Ureter (tissue), 1 donor: ENCODE data around the gene TTC33. TPM values are rescaled to one million over a fixed set of nuclear protein-coding genes. Genes with fewer than 3 reads are reported as not detected.
"Not testable (repeated sequence)": the region's sequence is repeated elsewhere in the genome, so short reads cannot be mapped to it uniquely, and the experiment has no call there.

Source experiments
- DNase-seq: peaks from one replicate; pipeline ENCODE4 v3.0.0-alpha.2; 2020; ENCODE audit warnings: low spot score
- total RNA-seq: library from RNA; stranded (reverse); gene quantifications from one replicate; pipeline ENCODE4 v1.2.4, GENCODE V29; 2023
- donor health status: DM: yes; HTN: yes; CAD: no.

TTC33 gene
- total RNA-seq, 1 donor from 2014 or later, result 12.6 TPM

DNA sequence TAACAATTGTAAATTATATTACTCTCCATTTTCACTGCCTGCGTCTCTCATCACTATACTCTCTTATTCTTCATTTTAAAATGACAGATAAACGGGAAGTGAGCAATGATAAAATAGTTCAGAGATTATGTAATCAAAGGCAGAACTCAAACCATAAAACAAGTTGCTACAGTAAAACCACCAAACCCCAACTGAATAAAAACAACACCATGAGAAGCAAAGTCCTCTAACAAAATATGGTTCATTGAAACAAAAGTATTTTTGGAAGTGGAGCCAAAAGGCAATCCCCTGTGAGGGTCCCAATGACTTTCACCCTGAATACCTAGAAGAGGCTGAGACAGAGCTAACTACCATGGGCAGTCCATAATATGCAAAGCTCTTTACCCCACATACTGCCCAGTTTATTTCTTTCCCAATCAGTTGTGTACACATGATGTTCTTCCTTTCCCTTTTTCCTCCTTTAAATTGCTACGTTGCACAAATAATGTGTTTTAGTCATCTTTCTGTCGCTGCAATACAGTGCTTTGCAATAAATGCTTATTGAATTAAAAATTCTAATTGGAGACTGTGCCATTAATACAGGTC is 140.1 kb downstream of the TTC33 start:
- no peak for DNase-seq

DNA sequence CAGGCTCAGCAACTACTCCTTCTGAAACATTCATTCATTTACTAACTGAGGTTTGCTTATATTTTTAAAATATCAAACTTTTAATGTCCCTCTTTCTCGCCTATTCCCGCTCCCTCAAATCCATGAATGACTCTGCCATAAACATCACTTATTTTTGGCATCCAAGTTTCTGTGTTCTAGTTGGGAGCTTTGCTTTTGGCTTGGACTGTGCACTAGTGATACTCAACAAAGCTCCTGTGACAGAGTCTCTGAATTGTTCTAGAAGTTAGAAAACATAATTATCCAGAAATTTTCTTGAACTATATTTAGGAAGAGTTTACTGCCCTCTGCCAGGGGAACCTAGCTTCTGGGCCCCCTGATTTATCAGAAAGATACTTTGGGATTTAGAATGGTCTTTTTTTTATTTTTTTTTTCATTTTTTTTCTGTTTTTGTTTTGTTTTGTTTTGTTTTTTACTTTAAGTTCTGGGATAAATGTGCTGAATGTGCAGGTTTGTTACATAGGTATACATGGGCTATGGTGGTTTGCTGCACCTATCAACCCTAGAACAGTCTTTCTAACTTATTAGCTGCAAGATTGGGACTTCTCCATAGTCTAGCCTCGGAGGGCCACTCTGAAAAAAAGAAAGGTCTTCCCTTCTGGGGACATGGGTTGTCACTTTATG is 140.7 kb downstream of the TTC33 start:
- no peak for DNase-seq

DNA sequence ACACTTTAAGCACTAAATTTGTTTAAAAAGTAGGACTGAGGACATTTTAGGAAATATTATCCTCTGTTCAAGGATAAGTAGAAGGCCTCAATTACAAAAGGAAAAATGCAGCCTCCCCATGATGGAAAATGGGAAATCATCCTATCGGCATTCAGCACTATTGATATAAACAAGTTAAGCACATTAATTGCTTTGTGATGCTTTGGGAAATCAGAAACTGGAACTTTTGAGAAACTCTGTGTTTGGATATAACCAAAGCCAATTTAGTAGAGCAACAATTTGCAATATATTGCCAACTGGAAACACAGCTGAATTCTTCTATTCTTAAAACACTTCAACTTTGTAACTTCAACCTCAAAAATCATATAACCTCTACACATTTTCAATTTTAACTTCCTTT is 141.3 kb downstream of the TTC33 start:
- DNase-seq, result no peak

DNA sequence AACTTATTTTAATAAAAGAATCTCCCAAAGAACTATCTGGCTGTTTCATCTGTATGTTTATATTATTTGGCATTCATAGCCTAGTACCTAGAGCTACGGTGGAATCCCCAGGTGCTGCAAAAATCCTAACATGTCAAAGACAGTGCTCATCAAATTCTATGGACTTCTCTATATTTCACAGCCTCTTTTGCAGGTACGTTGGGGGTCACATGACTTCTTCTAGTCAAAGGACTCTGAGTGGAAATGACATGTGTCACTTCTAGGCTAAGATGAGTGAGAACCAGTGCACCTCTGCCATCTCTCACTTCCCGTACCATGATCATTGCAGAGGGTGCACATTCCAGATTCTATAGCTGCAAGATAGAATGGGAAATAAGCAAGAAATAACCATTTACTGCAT is 148.6 kb downstream of the TTC33 start:
- no peak for DNase-seq

DNA sequence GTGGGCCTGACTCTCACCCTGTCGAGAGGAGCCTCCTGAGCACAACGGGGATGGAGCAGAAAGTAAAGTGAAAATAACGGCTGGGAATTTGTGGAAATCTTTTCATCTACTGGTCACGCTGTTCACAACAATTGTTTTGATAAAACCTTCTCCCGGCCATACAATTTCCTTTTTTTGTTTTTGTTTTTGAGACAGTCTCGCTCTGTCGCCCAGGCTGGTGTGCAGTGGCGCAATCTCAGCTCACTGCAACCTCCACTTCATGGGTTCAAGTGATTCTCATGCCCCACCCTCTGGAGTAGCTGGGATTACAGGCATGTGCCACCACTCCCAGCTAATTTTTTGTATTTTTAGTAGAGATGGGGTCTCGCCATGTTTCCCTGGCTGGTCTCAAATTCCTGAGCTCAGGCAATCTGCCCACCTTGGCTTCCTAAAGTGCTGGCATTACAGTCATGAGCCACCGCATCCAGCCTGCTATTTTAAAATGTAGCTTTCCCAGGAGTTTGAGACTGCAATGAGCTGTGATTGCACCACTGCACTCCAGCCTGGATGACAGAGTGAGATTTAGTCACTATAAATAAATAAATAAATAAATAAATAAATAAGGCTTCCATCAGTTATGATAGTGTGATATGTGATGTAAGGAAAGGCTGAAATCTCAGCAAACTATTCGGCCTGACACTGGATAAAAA is 149.5 kb downstream of the TTC33 start:
- no peak for DNase-seq

DNA sequence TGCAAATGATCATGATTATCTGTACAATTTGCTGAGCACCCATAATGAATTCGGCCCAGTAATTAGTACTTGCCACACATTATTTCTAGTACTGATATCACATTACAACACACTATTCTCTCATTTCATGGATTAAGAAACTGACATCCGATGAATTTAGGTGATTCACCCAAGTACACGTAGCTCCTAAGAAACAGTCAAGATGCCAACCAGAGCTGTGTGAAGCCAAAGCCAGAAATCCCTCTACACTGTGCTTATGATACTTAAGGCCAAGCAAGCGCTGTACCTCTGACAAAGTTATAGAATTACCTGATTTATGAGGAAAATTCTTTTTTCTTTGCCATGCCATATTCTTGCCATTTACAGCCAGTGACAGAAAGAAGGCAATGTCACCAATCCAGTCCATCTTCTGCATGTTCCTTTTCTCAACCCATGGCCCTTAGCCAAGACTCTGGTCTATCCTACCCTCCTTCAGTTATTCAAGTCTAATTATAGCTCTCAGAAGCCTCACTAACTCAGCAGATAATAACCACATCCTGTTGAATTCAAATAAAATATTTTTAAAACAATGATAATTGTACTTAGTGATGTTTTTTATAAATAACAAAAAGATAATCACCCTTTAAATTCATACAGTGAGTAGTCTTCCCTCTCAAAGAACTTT is 150.3 kb downstream of the TTC33 start:
- DNase-seq, result no peak

DNA sequence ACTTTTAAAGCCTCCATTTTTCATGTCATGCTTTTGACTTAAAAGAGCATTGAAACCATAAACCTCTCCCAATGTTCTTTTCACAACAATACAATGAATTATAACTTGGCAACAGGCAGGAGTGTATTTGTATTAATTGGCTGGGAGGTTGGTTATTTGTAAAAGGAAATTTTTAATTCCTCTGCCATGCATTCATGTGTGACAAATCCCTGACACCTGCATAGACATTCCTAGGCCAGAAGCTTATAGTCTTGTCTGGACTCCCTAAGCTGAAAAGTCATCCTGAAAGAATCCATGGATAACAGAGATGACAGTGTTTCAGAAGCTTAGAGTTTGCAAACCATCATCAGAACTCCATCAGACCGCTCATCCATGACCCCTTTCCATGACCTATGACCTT is 152.4 kb downstream of the TTC33 start:
- DNase-seq, result no peak

DNA sequence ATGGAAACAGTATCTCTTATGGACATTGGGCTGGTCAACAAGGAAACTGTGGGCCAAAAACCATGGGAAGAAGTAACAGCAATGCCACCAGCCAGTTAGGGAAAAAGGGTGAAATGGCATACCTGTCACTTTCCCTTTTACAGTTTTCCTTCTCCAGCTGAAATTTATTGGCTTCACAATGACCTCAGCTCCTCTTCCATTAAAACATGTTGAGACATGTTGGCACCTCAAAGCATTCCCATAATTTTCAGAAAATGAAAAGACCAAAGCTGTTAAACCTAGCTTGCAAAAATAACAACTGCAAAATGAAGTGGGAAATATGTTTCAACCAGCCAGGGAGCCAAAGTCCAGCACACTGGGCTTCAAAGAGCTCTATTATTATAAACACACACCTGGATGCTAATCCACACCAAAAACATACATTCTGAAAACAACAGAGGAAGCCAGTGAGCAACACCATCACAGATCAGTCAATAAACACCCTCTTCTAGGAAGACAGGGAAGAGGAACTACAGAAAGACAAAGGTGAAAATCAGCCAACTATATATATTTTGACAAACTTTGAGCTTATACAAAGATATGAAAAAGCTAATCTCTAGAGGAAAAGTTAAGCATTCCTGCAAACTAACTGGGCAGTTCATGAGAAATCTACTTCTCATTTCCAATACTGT is 154.4 kb downstream of the TTC33 start:
- DNase-seq, result no peak

DNA sequence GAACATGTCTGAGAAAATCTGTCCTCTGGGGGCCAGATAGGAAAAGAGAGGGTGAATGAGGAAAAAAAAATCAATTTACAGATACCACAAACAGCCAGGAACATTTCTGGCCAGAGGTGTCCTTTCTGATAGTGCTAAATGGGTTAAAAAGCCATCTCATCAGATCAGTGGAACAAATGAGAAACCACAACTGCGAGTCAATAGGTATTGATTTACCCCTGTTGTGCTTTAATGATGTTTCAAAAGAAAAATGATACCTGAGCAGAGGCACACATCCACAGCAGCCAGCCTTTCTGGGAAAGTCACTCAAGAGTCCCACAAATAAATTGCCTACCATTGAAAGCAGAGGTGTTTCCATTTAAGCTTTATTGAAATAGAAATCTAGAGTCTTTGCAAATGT is 155.4 kb downstream of the TTC33 start:
- no peak for DNase-seq

DNA sequence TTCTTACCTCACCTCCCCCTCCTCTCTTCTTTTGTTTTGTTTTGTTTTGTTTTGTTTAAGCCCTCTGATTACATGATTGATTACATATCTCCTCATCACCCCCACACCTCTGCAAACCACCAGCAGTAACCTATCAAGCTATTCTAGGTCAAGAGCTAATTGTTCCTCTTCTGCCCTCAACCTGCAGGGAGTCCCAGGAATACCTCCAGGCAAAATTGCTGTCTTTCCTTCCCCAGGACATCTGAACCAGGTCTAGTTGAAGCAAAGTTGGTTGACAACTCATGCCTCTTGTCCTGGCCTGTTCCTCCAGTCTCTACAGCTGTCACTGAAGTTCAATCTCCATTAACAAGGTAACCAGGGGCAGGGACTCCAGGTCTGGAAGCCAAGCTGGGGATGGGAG is 156.1 kb downstream of the TTC33 start:
- DNase-seq, result no peak

DNA sequence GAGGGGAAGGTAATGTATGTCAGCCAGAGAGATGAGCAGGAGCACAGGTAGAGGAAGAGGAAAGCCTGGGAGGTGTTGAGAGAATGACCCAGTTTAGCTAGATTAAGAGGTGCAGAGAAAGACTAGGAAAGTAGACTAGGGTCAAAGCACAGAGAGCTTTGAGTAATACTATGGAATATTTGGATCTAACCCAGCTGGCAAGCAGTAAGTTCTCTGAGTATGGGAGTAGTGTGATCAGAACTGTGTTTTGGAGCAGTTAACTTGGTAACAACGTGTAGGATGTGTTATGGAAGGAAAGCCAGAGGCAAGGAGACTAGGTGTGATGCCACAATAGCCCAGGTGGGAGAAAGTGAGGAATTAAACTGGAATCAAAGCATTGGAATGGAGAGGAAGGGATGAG is 160.9 kb downstream of the TTC33 start:
- DNase-seq, result no peak

DNA sequence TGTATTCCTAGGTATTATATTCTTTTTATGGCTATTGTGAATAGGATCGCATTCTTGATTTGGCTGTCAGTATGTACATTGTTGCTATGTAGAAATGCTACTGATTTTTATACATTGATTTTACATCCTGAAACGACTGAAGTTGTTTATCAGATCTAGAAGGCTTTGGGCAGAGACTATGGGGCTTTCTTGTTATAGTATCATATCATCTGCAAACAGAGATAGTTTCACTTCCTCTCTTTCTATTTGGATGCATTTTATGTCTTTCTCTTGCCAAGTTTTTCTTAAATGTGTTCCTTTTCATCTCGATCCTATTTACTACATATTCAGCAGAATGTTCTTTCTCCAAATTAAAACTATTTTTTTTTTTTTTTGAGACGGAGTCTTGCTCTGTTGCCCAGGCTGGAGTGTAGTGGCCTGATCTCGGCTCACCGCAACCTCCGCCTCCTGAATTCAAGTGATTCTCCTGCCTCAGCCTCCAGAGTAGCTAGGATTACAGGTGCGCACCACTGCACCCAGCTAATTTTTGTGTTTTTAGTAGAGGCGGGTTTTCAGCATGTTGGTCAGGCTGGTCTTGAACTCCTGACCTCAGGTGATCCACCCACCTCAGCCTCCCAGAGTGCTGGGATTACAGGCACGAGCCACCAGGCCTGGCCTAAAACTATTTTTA is 163.9 kb downstream of the TTC33 start:
- not testable (repeated sequence) for DNase-seq

GRCh38 chr5:40587376-40587775 is 168.4 kb downstream of the TTC33 start:
- DNase-seq, result no peak

DNA sequence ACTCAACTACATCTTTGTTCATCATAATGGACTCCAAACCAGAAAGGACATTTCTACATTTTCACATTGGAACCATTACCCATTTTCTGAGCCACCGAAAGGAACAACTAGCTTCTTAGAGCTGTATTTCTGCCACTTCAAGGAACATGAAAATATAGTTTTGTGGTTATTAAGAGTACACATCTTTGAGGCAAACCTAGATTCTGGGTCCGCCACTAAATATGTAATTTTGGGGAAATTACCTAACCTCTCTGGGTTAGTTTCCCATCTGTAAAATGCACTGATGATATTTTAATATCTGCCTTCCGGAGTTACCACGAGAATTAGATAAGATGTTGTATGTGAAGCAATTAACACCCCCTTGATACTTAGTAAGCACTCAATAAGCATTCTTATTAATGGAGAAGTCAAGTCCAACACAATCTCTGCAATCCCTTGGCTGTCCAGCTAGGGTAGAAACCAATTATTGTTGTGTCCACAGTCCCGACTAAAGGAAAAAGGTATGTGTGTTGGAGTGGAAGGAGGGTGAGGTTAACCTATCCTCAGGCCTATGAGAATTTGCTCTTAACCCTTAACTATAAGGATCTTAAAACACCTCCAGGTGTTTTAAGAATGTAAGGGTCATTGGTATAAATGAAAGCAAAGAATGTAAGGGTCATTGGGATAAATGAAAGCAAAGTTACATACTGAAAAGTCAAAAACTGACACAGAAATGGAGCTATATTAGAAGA is 170.1 kb downstream of the TTC33 start:
- DNase-seq, result no peak

- no peak for DNase-seq
Observed at GRCh38 chr5:40584054-40584453, 171.7 kb downstream of the TTC33 start.

DNA sequence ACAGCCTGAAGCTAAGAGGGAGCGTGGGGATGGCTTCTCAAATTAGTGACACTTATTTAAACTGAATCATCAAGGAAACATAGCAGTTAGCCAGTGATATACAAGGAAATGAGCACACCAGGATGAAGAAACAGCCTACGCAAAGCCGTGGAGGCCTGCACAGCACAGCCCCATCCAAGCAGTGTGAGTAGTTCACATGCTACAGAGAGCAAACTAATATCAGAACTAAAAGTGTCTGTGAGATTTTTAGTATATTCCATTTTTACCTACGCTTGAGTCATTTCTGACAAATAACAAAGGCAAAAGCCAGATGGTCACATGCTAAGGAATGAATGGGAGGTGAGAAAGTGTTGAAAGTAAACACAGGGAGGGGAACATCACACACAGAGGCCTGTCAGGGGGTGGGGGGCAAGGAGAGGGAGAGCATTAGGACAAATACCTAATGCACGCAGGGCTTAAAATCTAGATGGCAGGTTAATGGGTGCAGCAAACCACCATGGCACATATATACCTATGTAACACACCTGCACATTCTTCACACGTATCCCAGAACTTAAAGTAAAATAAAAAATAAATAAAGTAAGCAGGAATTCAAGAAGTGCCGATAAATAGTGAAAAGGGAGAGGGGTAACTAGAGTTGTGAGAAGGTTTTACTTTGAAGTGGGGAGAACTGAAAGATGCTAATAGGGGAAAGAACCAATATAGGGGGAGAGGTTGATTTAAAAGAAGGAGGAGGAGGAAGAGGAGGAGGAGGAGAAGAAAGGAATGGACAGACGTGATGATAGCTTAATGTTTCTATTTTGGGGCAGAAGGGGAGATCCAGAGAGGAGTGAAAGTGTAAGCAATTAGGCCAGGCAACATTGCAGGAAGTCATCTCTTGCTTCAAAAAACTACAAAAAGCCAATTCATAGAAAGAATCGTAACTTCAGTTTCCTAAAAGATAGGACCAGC is 177.0 kb downstream of the TTC33 start:
- DNase-seq, result no peak

DNA sequence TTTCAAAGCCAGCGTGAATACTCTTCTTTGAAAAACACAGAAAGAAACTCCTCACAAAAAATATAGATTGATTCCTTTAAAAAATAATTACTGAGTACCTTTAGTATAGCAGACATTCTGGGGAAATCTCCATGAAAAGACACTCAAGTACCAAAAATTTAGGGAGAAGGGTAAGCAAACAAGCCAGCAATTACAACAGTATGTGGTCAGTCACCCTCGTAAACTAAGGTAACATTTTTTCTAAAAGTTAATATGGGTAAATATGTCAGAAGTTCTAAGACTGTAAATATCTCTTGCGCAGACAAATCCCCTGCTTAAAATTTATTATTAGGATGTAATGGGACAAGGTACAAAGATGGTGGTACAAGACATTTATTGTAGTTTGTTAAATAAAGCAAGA is 178.0 kb downstream of the TTC33 start:
- no peak for DNase-seq

- no peak for DNase-seq
Observed at GRCh38 chr5:40575921-40576320, 179.8 kb downstream of the TTC33 start.

DNA sequence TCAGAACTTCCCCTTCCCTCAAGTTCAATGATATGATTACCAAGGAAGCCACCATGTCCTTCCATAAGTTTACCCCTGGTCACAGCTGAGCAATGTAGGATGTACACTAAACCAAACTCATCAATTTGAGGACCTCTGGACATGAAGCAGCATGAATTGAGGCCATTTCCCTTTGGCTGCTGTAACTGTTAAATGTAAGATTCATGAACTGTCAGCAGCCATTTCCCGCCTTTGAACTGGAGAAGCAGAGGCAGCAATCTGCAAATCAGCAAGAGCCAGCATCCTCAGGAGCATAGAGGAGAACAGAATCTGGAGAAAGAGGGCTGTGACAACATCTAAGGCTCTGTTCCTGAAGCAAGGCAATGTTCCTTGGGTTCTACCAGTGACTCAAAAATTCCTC is 180.3 kb downstream of the TTC33 start:
- DNase-seq, result no peak

- DNase-seq, result no peak
Observed at GRCh38 chr5:40572937-40573336, 182.8 kb downstream of the TTC33 start.
